Gastrocnemius medialis (tissue), 4 donors: ENCODE measurements around the gene ENTPD1. TPM values are rescaled to one million over a fixed set of nuclear protein-coding genes. Genes with fewer than 3 reads are reported as not detected.
"Not testable (repeated sequence)": the region's sequence is repeated elsewhere in the genome, so short reads cannot be mapped to it uniquely, and the experiment has no call there.

Experiments used
- ATAC-seq, 2 donors: fragments of 150-250 bp; one replicate each; pipeline ENCODE4 v1.9.1; 2016
- DNase-seq, 2 donors: peaks; one replicate each; pipeline ENCODE4 v3.0.0-alpha.2; 2019
- H3K27ac ChIP-seq, 4 donors: fragments of 200-600 bp; sonication (generic); 1 replicate in 1 of 4; 2 replicates in 3 of 4; pipeline ENCODE4 v1.5.1; 2016 to 2018; ENCODE audit warnings: mild to moderate bottlenecking in 2 of 4, moderate library complexity in 1 of 4
- H3K27me3 ChIP-seq, 3 donors: fragments of 200-600 bp; sonication (generic) in 2 of 3; 1 replicate in 1 of 3; 2 replicates in 2 of 3; pipeline versions ENCODE4 v1.5.1 to v1.6.0; 2016 to 2019; ENCODE audit warnings: mild to moderate bottlenecking in 1 of 3, moderate library complexity in 1 of 3
- H3K36me3 ChIP-seq, 2 donors: fragments of 200-600 bp; sonication (generic) in 1 of 2; one replicate each; pipeline ENCODE4 v1.5.1; 2017 to 2018
- H3K4me1 ChIP-seq, 2 donors: fragments of 200-600 bp; sonication (generic) in 1 of 2; one replicate each; pipeline ENCODE4 v1.5.1; 2016 to 2017; ENCODE audit warnings: mild to moderate bottlenecking in 2 of 2
- H3K4me3 ChIP-seq, 4 donors: fragments of 200-600 bp; sonication (generic) in 3 of 4; 1 replicate in 1 of 4; 2 replicates in 3 of 4; pipeline ENCODE4 v1.5.1; 2016 to 2019; ENCODE audit warnings: mild to moderate bottlenecking in 2 of 4
- H3K9me3 ChIP-seq, 3 donors: fragments of 200-600 bp; sonication (generic) in 2 of 3; 1 replicate in 1 of 3; 2 replicates in 2 of 3; pipeline ENCODE4 v1.5.1; 2016 to 2019
- CTCF ChIP-seq, 5 experiments: fragments of 450-650 bp in 3 of 5; fragments of 200-600 bp in 2 of 5; sonication (generic) in 2 of 5; IDR thresholded peaks in 4 of 5; conservative IDR thresholded peaks in 1 of 5; 1 replicate in 4 of 5; 2 replicates in 1 of 5; pipeline ENCODE4 v1.5.1; 2016 to 2019; ENCODE audit warnings: antibody characterized with exemption in 5 of 5, mild to moderate bottlenecking in 3 of 5, moderate library complexity in 3 of 5
- POLR2A ChIP-seq, 2 donors: fragments of 450-650 bp; IDR thresholded peaks; one replicate each; pipeline ENCODE4 v1.6.1; 2017; ENCODE audit warnings: antibody characterized with exemption in 2 of 2, mild to moderate bottlenecking in 2 of 2, moderate library complexity in 2 of 2
- in situ Hi-C, 4 donors: fragments of 200-750 bp; cut with MboI; loops; one replicate each; pipeline versions ENCODE4 v1.15.0 to v1.8.0; 2017; ENCODE audit warnings: low sequenced_read_pairs in 4 of 4
- intact Hi-C: fragments of 100-400 bp; cut with DNase I; formaldehyde crosslinking; loops from one replicate; pipeline ENCODE4 v1.15.1; 2023; ENCODE audit warnings: low total_unique reads
- total RNA-seq, 4 donors: library from RNA; depleted of rRNA; stranded (reverse); fragments of >200 nt; gene quantifications; one replicate each; pipeline versions ENCODE4 v1.1.0 to v1.2.3, GENCODE V29; 2016

The ENTPD1 gene
- total RNA-seq, 4 donors from 2014 or later: 1.7 to 6.9 (median 3.8) TPM

DNA sequence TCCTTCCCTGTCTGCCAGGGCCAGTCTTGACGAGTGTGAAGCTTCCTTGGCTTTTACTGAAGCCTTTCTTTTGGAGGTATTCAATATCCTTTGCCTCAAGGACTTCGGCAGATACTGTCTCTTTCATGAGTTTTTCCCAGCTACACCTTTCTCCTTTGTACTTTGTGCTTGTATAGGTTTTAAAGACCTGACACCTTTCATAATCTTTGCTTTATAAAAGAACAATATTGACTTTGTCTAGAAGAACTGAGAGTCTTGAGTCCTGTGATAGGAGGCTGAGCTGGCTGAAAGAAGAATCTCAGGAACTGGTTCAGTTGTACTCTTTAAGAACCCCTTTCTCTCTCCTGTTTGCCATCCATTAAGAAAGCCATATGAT, 110.5 kb downstream of the ENTPD1 start:
- Histone ChIP-seq H3K9me3 (no peaks in the 10 kb centered on the region), H3K4me1 (no peaks in the 10 kb centered on the region), H3K27me3 (no peaks in the 10 kb centered on the region), H3K27ac (no peak overlapping the region), H3K36me3 (no peaks in the 10 kb centered on the region), H3K4me3 (no peak overlapping the region)
- intact Hi-C loops: no loop called here
- no peak for TF ChIP-seq CTCF (IDR thresholded peaks at IDR 0.05 in 4 of 5, conservative IDR thresholded peaks at IDR 0.05 in 1 of 5)
- no peak for TF ChIP-seq POLR2A (IDR thresholded peaks at IDR 0.05)
- DNase-seq (no peak), ATAC-seq (no peak)
- in situ Hi-C loops: no loop called here

DNA sequence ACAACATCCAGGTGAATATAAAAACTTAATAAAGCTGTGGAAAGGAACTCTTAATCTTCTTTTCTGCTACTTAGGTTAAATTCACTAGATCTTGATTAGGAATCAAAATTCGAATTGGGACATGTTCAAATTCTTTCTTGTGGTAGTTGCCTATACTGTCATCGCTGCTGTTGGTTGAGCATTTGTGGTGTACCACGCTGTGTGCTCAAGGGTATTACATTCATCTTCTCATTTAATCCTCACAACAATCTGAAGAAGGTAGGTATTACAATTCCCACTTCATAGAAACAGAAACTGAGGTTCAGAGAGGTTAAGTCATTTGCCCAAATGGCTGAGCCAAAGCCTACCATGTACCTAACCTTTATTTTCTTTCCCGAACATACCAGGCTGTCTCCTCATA, 111.9 kb downstream of the ENTPD1 start:
- Histone ChIP-seq H3K4me3 (no peak overlapping the region), H3K9me3 (no peaks in the 10 kb centered on the region), H3K27ac (no peak overlapping the region), H3K27me3 (no peaks in the 10 kb centered on the region), H3K36me3 (peaks cover 0 to 5% of the 10 kb centered on the region in 2 donors), H3K4me1 (no peaks in the 10 kb centered on the region)
- no peak for TF ChIP-seq POLR2A (IDR thresholded peaks at IDR 0.05)
- no peak for TF ChIP-seq CTCF (IDR thresholded peaks at IDR 0.05 in 4 of 5, conservative IDR thresholded peaks at IDR 0.05 in 1 of 5)
- in situ Hi-C loops: no loop called here
- ATAC-seq: no peak
- intact Hi-C loops: no loop called here
- DNase-seq: no peak

GRCh38 chr10:95872158-95872711, 116.3 kb downstream of the ENTPD1 start:
- no peak for ATAC-seq
- no peaks in the 10 kb centered on the region for H3K9me3 ChIP-seq
- H3K27me3 ChIP-seq: no peaks in the 10 kb centered on the region
- TF ChIP-seq CTCF (IDR thresholded peaks at IDR 0.05 in 4 of 5, conservative IDR thresholded peaks at IDR 0.05 in 1 of 5) (no peak), POLR2A (IDR thresholded peaks at IDR 0.05) (no peak)
- no peak for DNase-seq
- no peaks in the 10 kb centered on the region for H3K4me1 ChIP-seq
- in situ Hi-C loops (no loop called here), intact Hi-C loops (no loop called here)
- H3K36me3 ChIP-seq: peaks cover 0 to 29% of the 10 kb centered on the region in 2 donors
- no peak overlapping the region for H3K27ac ChIP-seq
- no peak overlapping the region for H3K4me3 ChIP-seq

DNA sequence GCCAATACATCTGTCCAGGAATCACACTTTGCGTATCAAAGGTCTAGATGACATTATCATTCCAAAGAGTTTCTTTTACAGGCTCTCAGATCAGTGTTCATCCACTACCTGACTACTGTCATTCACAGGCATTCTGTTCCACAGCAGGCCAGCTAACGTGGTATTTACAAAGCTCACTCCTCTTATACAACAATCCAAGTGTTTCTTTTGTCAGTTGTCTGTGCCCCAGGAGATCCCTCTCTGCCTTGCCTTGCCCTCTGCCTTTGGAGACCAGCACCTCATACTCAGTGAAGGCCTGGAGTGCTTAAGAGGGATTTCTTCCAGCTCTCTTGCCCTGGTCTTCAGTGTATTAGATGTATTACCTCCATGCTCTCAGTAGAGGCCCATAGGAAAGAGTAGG, 117.2 kb downstream of the ENTPD1 start:
- intact Hi-C loops: no loop called here
- no peak for TF ChIP-seq POLR2A (IDR thresholded peaks at IDR 0.05)
- TF ChIP-seq CTCF (IDR thresholded peaks at IDR 0.05 in 4 of 5, conservative IDR thresholded peaks at IDR 0.05 in 1 of 5): no peak
- DNase-seq (no peak), ATAC-seq (no peak)
- Histone ChIP-seq H3K36me3 (peaks cover 0 to 29% of the 10 kb centered on the region in 2 donors), H3K4me1 (no peaks in the 10 kb centered on the region), H3K4me3 (no peak overlapping the region), H3K27ac (no peak overlapping the region), H3K27me3 (no peaks in the 10 kb centered on the region), H3K9me3 (no peaks in the 10 kb centered on the region)
- in situ Hi-C loops: no loop called here

GRCh38 chr10:95873651-95874050, 117.7 kb downstream of the ENTPD1 start:
- Histone ChIP-seq H3K27ac (no peak overlapping the region), H3K4me3 (no peak overlapping the region), H3K9me3 (no peaks in the 10 kb centered on the region), H3K36me3 (peaks cover 0 to 29% of the 10 kb centered on the region in 2 donors), H3K27me3 (no peaks in the 10 kb centered on the region), H3K4me1 (no peaks in the 10 kb centered on the region)
- intact Hi-C loops (no loop called here), in situ Hi-C loops (no loop called here)
- TF ChIP-seq POLR2A (IDR thresholded peaks at IDR 0.05) (no peak), CTCF (IDR thresholded peaks at IDR 0.05 in 4 of 5, conservative IDR thresholded peaks at IDR 0.05 in 1 of 5) (no peak)
- ATAC-seq (no peak), DNase-seq (no peak)

DNA sequence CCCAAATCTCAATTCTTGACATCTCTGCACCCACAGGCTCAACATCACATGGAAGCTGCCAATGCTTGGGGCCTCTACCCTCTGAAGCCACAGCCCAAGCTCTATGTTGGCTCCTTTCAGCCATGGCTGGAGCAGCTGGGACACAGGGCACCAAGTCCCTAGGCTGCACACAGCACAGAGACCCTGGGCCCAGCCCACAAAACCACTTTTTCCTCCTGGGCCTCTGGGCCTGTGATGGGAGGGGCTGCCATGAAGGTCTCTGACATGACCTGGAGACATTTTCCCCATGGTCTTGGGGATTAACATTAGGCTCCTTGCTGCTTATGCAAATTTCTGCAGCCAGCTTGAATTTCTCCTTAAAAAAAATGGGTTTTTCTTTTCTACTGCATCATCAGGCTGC, 118.8 kb downstream of the ENTPD1 start:
- H3K27ac ChIP-seq, ATAC-seq, DNase-seq, H3K4me3 ChIP-seq, H3K27me3 ChIP-seq, in situ Hi-C loops, H3K9me3 ChIP-seq, intact Hi-C loops, H3K4me1 ChIP-seq: not testable (repeated sequence)
- peaks cover 0 to 29% of the 10 kb centered on the region in 2 donors for H3K36me3 ChIP-seq
